HG02588 (cell line): ENCODE data around the gene UQCC3.
"Not testable (repeated sequence)": the region's sequence is repeated elsewhere in the genome, so short reads cannot be mapped to it uniquely, and the experiment has no call there.

ENCODE experiments used
- ATAC-seq: cut with Tn5 transposase; IDR thresholded peaks from one replicate; pipeline ENCODE4 v1.9.1; 2021; ENCODE audit warnings: mild to moderate bottlenecking, moderate library complexity; ENCODE audit not compliant: unreplicated experiment

The UQCC3 gene

GRCh38 chr11:62702246-62702645, 30.8 kb downstream of the UQCC3 start:
- ATAC-seq: no peak

- not testable (repeated sequence) for ATAC-seq
Observed at GRCh38 chr11:62703921-62704320, 32.4 kb downstream of the UQCC3 start.

- no peak for ATAC-seq
Observed at GRCh38 chr11:62705413-62705812, 33.9 kb downstream of the UQCC3 start.

GRCh38 chr11:62705880-62706849, 34.7 kb downstream of the UQCC3 start:
- peak; percentile 52 for ATAC-seq

- ATAC-seq: no peak
Observed at GRCh38 chr11:62706850-62707247, 35.4 kb downstream of the UQCC3 start.

GRCh38 chr11:62707277-62707861, 35.9 kb downstream of the UQCC3 start, which contains the start of the genes BSCL2 and GNG3:
TSS of gene BSCL2 (minus strand) at chr11:62707424. CDS start at chr11:62707195, 229 bp downstream.
TSS of gene GNG3 (plus strand) at chr11:62707676. CDS start at chr11:62708296, 620 bp downstream.
- no peak for ATAC-seq

- ATAC-seq: no peak
Observed at GRCh38 chr11:62708392-62708791, 36.9 kb downstream of the UQCC3 start.

- ATAC-seq: no peak
Observed at GRCh38 chr11:62708793-62709192, 37.3 kb downstream of the UQCC3 start.

- peak; percentile 64 for ATAC-seq
Observed at GRCh38 chr11:62709247-62710000, 38.0 kb downstream of the UQCC3 start.

GRCh38 chr11:62710001-62710345, 38.5 kb downstream of the UQCC3 start:
- no peak for ATAC-seq

- no peak for ATAC-seq
Observed at GRCh38 chr11:62712276-62712812, 40.9 kb downstream of the UQCC3 start.

- no peak for ATAC-seq
Observed at GRCh38 chr11:62712861-62713260, 41.4 kb downstream of the UQCC3 start.

GRCh38 chr11:62713343-62713742, 41.9 kb downstream of the UQCC3 start:
- ATAC-seq: no peak

- no peak for ATAC-seq
Observed at GRCh38 chr11:62715150-62716130, 44.0 kb downstream of the UQCC3 start.

- ATAC-seq: no peak
Observed at GRCh38 chr11:62716206-62716605, 44.7 kb downstream of the UQCC3 start.

- no peak for ATAC-seq
Observed at GRCh38 chr11:62716816-62717215, 45.3 kb downstream of the UQCC3 start.

- ATAC-seq: no peak
Observed at GRCh38 chr11:62719302-62719978, 48.0 kb downstream of the UQCC3 start.

- ATAC-seq: no peak
Observed at GRCh38 chr11:62721994-62722393, 50.5 kb downstream of the UQCC3 start.
